ENCODE measurements around the gene NINL.

The NINL gene

GRCh38 chr20:25570148-25570530, 15.2 kb downstream of the NINL start:
- TF ChIP-seq TAF1 (IDR thresholded peaks at IDR 0.05; ENCODE audit: low read depth) (no peak), EGR1 (IDR thresholded peaks at IDR 0.05) (peak; percentile 45; the same call in 1 of the 2 replicates)

GRCh38 chr20:25567286-25567685, 18.0 kb downstream of the NINL start:
- TF ChIP-seq RAD21 (IDR thresholded peaks at IDR 0.05; ENCODE audit: low read depth) (no peak), YY1 (IDR thresholded peaks at IDR 0.05; ENCODE audit: low read depth) (no peak)

- TF ChIP-seq NFIC (IDR thresholded peaks at IDR 0.05), result no peak
- TF ChIP-seq EP300 (IDR thresholded peaks at IDR 0.05; ENCODE audit: borderline replicate concordance), result no peak
- TF ChIP-seq MAX (IDR thresholded peaks at IDR 0.05), result no peak
- no peak for TF ChIP-seq YY1 (IDR thresholded peaks at IDR 0.05; ENCODE audit: low read depth)
- no peak for TF ChIP-seq FOXM1 (IDR thresholded peaks at IDR 0.05; ENCODE audit: borderline replicate concordance, low read depth)
These were observed 18.5 kb downstream of the NINL start for GRCh38 chr20:25566821-25567220.

- TF ChIP-seq TCF12 (IDR thresholded peaks at IDR 0.05; ENCODE audit: low read depth) (no peak), EGR1 (IDR thresholded peaks at IDR 0.05) (no peak), CREB1 (IDR thresholded peaks at IDR 0.05; ENCODE audit: low read depth) (no peak), RAD21 (IDR thresholded peaks at IDR 0.05; ENCODE audit: low read depth) (no peak)
These were observed 19.7 kb downstream of the NINL start for GRCh38 chr20:25565578-25566157.

GRCh38 chr20:25563876-25564275, 21.5 kb downstream of the NINL start:
- TF ChIP-seq USF1 (IDR thresholded peaks at IDR 0.05), result no peak
- no peak for TF ChIP-seq ZBTB7A (IDR thresholded peaks at IDR 0.05; ENCODE audit: low read depth)
- no peak for TF ChIP-seq CREB1 (IDR thresholded peaks at IDR 0.05; ENCODE audit: low read depth)
- no peak for TF ChIP-seq RAD21 (IDR thresholded peaks at IDR 0.05; ENCODE audit: low read depth)
- no peak for TF ChIP-seq EGR1 (IDR thresholded peaks at IDR 0.05)

- TF ChIP-seq EP300 (IDR thresholded peaks at IDR 0.05; ENCODE audit: borderline replicate concordance), result no peak
- no peak for TF ChIP-seq EGR1 (IDR thresholded peaks at IDR 0.05)
- no peak for TF ChIP-seq TAF1 (IDR thresholded peaks at IDR 0.05; ENCODE audit: low read depth)
- no peak for TF ChIP-seq RAD21 (IDR thresholded peaks at IDR 0.05; ENCODE audit: low read depth)
- TF ChIP-seq USF1 (IDR thresholded peaks at IDR 0.05), result no peak
- no peak for TF ChIP-seq TCF12 (IDR thresholded peaks at IDR 0.05; ENCODE audit: low read depth)
- TF ChIP-seq CREB1 (IDR thresholded peaks at IDR 0.05; ENCODE audit: low read depth), result no peak
- no peak for TF ChIP-seq FOXM1 (IDR thresholded peaks at IDR 0.05; ENCODE audit: borderline replicate concordance, low read depth)
- TF ChIP-seq REST (IDR thresholded peaks at IDR 0.05; ENCODE audit: low read depth), result no peak
- TF ChIP-seq CEBPB (IDR thresholded peaks at IDR 0.05), result no peak
- TF ChIP-seq YY1 (IDR thresholded peaks at IDR 0.05; ENCODE audit: low read depth), result no peak
- TF ChIP-seq ZBTB7A (IDR thresholded peaks at IDR 0.05; ENCODE audit: low read depth), result no peak
These were observed 22.0 kb downstream of the NINL start for GRCh38 chr20:25563362-25563761.

- TF ChIP-seq TAF1 (IDR thresholded peaks at IDR 0.05; ENCODE audit: low read depth) (no peak; the same call in 1 of the 2 replicates), NFIC (IDR thresholded peaks at IDR 0.05) (peak; percentile 47; the same call in 1 of the 2 replicates), CREB1 (IDR thresholded peaks at IDR 0.05; ENCODE audit: low read depth) (no peak), RAD21 (IDR thresholded peaks at IDR 0.05; ENCODE audit: low read depth) (no peak), ZBTB7A (IDR thresholded peaks at IDR 0.05; ENCODE audit: low read depth) (0 out of 2 replicates have a peak, but pooled peaks have one; percentile 35), FOXM1 (IDR thresholded peaks at IDR 0.05; ENCODE audit: borderline replicate concordance, low read depth) (no peak), MAX (IDR thresholded peaks at IDR 0.05) (no peak), CEBPB (IDR thresholded peaks at IDR 0.05) (no peak), USF1 (IDR thresholded peaks at IDR 0.05) (no peak), TEAD4 (IDR thresholded peaks at IDR 0.05) (no peak), YY1 (IDR thresholded peaks at IDR 0.05; ENCODE audit: low read depth) (0 out of 2 replicates have a peak, but pooled peaks have one; percentile 25), EP300 (IDR thresholded peaks at IDR 0.05; ENCODE audit: borderline replicate concordance) (no peak), EGR1 (IDR thresholded peaks at IDR 0.05) (no peak), REST (IDR thresholded peaks at IDR 0.05; ENCODE audit: low read depth) (no peak), TCF12 (IDR thresholded peaks at IDR 0.05; ENCODE audit: low read depth) (no peak)
These were observed 31.5 kb downstream of the NINL start for GRCh38 chr20:25553819-25554296.

Data from Ishikawa (cell line).